Transverse colon (tissue), 4 donors: ENCODE data around the gene NCEH1.

Experiments used
- POLR2AphosphoS5 ChIP-seq, 3 donors: sonication (generic); formaldehyde crosslinking; IDR thresholded peaks; one replicate each; pipeline ENCODE4 v1.6.1; 2016; ENCODE audit warnings: antibody characterized with exemption in 3 of 3
- TF ChIP-seq, protein P1 (sequence below), 5 experiments: fragments of 200-600 bp in 3 of 5; fragments of 450-650 bp in 2 of 5; sonication (generic) in 3 of 5; IDR thresholded peaks; 1 replicate in 2 of 5; 2 replicates in 3 of 5; pipeline ENCODE4 v1.5.1; 2016 to 2017; ENCODE audit warnings: antibody characterized with exemption in 5 of 5, inconsistent platforms in 3 of 5, mild to moderate bottlenecking in 2 of 5, moderate library complexity in 1 of 5

GRCh38 chr3:172626021-172626640 is 84.7 kb downstream of the NCEH1 start:
- TF ChIP-seq, protein P1, sequence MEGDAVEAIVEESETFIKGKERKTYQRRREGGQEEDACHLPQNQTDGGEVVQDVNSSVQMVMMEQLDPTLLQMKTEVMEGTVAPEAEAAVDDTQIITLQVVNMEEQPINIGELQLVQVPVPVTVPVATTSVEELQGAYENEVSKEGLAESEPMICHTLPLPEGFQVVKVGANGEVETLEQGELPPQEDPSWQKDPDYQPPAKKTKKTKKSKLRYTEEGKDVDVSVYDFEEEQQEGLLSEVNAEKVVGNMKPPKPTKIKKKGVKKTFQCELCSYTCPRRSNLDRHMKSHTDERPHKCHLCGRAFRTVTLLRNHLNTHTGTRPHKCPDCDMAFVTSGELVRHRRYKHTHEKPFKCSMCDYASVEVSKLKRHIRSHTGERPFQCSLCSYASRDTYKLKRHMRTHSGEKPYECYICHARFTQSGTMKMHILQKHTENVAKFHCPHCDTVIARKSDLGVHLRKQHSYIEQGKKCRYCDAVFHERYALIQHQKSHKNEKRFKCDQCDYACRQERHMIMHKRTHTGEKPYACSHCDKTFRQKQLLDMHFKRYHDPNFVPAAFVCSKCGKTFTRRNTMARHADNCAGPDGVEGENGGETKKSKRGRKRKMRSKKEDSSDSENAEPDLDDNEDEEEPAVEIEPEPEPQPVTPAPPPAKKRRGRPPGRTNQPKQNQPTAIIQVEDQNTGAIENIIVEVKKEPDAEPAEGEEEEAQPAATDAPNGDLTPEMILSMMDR (IDR thresholded peaks at IDR 0.05), result no peak
- no peak for TF ChIP-seq POLR2AphosphoS5 (IDR thresholded peaks at IDR 0.05)
